CD4-positive, alpha-beta T cell treated with Interleukin-6 at 100 ng/mL for 8 hours (primary cell): ENCODE results near the gene TNFSF11.

Source experiments
- DNase-seq: peaks from one replicate; pipeline ENCODE4 v3.0.0-alpha.2; 2020; ENCODE audit warnings: mixed read lengths, low spot score

Gene TNFSF11

GRCh38 chr13:42611086-42611779 lies 37.3 kb downstream of the TNFSF11 start:
- DNase-seq = no peak

GRCh38 chr13:42612021-42612765 lies 38.2 kb downstream of the TNFSF11 start:
- DNase-seq = no peak

DNA sequence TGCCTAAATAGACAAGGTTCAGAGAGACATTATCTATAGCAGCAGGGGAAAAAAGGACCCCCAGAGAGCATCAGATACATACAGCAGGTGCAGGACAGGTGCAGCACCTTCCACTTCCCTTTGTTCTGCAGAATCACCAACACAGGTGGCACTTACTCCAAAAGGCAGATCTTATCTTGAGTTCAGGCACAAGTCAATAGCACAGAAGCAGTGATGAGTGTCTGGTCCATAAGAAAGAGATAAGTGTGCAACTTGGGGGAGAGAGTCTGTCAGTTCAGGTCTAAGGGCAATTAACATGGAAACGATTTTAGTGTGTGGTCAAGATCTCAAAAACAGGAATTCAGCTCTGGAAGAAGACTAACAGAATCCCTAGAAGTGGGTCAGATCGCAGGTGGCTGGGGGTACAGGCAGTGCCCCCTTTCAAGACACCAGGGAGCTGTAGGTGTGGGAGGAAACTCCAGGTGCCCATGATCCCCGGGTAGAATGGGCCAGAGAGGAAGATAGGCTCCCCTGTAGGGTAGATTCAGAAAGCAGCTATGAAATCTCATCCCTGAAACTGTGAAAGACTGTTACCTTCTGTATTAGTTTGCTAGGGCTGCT lies 40.6 kb downstream of the TNFSF11 start:
- DNase-seq = no peak

DNA sequence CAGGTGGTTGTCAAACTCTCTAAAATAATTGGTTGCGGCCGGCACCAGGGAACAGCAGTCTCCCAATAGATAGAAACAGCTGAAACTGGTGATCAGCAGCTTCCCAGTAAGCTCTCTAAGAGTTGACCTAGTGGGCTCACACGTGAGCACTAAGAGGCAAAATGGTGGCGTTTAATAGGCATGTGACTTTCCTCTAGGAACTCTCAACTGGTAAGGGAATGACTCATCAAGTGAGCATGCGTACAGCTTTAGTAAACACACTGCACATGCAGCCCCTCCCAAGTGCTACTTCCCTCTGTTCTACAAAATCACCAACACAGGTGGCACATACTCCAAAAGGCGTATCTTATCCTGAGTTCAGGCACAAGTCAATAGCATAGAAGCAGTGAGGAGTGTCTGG lies 41.7 kb downstream of the TNFSF11 start:
- DNase-seq = no peak

DNA sequence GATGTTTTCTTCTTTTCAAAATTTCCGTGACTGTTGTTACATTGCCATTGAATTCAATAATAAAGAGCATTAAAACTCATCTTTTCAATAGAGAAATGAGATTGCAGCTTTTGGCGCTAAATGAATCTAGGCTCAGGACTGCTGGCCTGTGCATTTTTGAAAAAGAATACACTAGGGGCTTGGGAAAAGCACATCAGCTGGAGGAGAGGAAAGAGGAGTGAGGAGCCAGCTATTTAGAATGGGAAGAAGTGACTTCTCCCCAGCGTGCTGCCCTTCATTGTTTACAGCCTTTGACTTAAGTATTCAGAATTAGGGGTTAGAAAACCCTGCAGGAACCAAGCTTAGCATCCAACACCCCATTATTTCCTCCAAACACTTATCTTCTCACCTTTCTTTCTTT lies 43.3 kb downstream of the TNFSF11 start:
- DNase-seq = no peak

- DNase-seq = no peak
These were observed 50.0 kb downstream of the TNFSF11 start for GRCh38 chr13:42623916-42624315.

GRCh38 chr13:42625611-42626010 lies 51.7 kb downstream of the TNFSF11 start:
- no peak for DNase-seq

DNA sequence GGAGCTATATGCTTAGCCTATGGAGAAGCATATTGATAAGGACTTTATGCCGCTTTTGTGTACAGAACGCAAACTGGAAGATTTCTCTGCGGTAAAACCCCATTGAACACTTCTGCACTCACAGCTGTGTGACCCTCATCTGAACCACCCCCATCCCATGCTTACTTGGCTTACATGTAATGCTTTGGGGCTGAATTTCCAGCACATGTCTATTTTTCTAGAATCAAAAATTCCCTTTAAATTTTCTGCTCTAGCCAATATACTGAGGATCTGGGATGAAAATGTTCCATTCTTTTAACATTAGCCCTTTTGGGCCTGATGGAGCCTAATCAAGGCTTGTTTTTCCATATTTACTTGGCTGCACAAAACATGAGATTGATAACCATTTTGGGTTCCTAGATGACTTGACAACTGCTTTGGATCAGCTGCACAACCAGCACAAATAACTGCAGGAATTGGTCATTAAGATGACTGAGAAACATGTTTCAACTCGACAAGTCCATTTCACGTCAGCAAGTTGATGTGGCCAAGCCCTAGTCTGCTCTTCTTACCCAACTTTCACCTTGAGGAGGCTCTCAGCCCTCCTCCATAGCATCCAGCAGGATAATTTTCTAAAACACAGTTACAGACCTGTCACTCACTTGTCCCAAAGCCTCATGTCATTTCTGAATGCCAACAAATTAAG lies 52.4 kb downstream of the TNFSF11 start:
- no peak for DNase-seq

DNA sequence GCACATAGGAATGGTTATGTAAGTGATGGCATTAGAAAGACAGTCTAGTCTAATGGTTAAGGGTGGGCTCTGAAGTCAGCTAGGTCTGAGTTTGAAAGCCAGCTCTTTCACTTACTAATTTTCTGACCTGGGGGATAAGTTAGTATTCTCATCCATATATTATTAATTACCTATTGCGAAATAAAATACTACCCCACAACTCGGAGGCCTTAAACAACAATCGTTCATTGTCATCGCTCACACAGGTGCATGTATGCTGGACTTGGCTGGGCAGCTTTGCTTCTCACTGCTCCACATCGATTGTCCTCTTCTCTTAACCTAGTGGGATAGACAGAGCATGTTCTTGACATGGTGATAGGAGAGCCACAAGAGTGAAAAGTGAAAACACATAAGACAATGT lies 54.7 kb downstream of the TNFSF11 start:
- DNase-seq = no peak

DNA sequence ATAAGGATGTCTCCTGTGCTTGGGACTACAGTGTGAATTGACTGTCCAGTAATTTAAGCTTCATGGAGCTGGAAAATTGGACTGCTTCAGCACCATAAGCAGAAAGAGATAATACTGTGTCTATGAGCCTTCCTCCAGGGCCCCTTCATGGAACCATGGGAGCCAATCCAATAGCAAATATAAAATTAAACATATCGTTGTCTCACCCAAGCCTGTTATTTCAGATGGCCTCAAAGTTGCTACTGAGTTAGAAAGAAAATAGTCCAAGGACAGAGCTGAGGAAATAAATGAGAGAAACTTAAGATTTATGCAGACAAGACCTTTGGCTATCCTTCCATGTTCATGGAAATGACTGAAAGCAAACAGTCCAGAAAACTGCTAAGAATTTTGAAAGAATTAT lies 57.2 kb downstream of the TNFSF11 start:
- DNase-seq = no peak

DNA sequence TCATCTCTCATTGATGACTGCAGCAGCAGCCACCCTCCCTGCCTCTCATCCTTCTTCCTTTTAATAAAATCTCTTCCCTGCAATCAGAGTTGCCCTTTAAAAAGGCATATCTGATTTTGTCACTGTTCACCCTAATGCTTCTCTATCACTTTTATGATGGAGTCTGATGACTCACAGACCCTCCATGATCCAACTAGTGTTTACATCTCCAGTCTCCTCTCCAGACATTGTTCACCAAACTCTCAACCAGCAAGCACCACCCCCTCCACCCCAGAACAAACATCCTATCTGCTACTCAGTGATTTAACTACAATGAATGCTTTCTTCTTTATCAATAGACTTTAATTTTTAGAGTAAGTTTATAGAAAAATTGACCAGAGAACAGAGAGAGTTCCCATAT lies 59.5 kb downstream of the TNFSF11 start:
- DNase-seq = no peak

DNA sequence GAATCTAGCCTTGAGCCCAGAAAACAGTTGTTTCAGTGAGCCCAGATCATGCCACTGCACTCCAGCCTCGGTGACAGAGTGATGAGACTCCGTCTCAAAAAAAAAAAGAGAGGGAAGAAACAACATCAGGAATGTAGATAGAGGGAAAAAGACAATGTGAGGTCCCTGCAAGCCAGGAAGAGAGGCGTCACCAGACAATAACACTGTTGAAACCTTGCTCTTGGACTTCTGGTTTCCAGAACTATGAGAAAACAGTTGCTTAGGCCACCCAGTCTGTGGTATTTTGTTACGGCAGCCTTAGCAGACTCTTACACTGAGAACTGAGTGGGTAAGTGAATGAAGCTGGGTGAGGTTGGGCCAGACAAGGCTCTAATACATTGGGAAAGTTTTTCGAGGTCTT lies 64.1 kb downstream of the TNFSF11 start:
- DNase-seq = no peak

GRCh38 chr13:42638886-42639285 lies 64.9 kb downstream of the TNFSF11 start:
- DNase-seq = no peak

- no peak for DNase-seq
These were observed 69.1 kb downstream of the TNFSF11 start for GRCh38 chr13:42643076-42643475.

- no peak for DNase-seq
These were observed 70.9 kb downstream of the TNFSF11 start for GRCh38 chr13:42644841-42645240.

GRCh38 chr13:42645717-42646116 lies 71.8 kb downstream of the TNFSF11 start:
- DNase-seq = no peak

- no peak for DNase-seq
These were observed 75.2 kb downstream of the TNFSF11 start for GRCh38 chr13:42649141-42649540.

GRCh38 chr13:42649831-42650230 lies 75.9 kb downstream of the TNFSF11 start:
- DNase-seq = no peak

GRCh38 chr13:42650506-42650905 lies 76.6 kb downstream of the TNFSF11 start:
- no peak for DNase-seq

- DNase-seq = no peak
These were observed 78.1 kb downstream of the TNFSF11 start for GRCh38 chr13:42651936-42652641.

DNA sequence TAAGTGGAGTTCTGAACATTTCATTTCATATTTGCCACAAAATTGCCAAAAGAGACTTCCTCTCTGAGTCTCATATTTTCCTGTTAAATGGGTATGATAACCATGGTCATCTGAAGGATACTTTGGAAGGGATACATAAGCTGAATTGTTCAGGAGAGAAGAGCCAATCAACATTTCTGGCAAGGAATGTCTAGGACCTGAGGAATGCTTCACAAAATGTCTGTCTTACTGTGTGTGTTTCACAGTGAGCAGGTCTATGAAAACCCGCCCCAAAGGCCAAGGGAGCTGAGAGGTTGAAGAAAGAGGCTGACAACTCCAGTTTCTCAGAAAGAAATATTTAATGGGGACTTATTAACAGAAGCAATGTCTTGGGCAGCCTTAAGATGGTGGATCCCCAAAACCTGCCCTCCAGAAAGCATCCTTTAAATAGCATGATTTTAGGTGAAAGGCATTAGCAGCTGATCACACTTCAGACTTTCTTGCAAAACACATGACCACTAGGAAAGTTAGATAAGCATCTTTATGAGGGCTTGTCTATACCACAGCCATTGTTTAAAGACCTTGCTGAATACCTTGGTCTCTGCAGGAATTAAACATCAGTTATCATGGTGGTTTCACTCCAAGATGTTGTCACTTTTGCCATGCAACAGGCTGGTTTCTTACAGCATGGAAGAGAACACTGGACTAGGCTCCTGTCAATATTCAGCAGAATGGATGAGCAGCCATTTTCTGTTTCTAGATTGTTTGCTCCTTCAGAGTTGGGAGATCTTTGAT lies 78.9 kb downstream of the TNFSF11 start:
- DNase-seq = no peak
